Subcutaneous adipose tissue (tissue), 4 donors: ENCODE data around the gene ATP8A2. TPM values are rescaled to one million over a fixed set of nuclear protein-coding genes. Genes with fewer than 3 reads are reported as not detected.

Source experiments
- CTCF ChIP-seq: fragments of 450-650 bp; IDR thresholded peaks from one replicate; pipeline ENCODE4 v1.5.1; 2016; ENCODE audit warnings: low read depth, mild to moderate bottlenecking, control low read depth, antibody characterized with exemption, moderate library complexity
- total RNA-seq, 4 donors: library from RNA; depleted of rRNA; stranded (reverse); fragments of >200 nt; gene quantifications; one replicate each; pipeline ENCODE4 v1.1.0, GENCODE V29; 2016

ATP8A2 gene
- total RNA-seq, 4 donors from 2014 or later = under 0.01 to 0.17 TPM; not detected in 2

DNA sequence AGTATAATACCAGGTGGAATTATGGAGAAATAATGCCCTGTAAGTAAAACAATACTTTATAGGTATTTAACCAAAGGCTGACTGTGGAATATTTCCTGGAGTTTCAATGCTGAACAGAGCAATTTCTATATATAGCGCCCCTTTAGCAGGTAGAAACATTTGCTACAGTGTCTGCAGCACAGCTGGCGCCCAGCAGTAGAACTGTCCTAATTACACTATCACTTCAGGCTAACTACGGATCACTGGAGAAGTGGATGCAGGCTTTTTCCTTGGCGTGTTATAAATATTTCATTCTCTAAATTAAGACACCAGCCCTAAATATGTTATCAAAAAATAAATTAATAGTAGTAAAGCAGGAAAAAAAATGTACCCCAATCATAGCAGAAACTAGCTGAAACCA, 677.0 kb downstream of the ATP8A2 start:
- no peak for TF ChIP-seq CTCF

- TF ChIP-seq CTCF = no peak
Observed at GRCh38 chr13:26050568-26051230, 678.9 kb downstream of the ATP8A2 start.

DNA sequence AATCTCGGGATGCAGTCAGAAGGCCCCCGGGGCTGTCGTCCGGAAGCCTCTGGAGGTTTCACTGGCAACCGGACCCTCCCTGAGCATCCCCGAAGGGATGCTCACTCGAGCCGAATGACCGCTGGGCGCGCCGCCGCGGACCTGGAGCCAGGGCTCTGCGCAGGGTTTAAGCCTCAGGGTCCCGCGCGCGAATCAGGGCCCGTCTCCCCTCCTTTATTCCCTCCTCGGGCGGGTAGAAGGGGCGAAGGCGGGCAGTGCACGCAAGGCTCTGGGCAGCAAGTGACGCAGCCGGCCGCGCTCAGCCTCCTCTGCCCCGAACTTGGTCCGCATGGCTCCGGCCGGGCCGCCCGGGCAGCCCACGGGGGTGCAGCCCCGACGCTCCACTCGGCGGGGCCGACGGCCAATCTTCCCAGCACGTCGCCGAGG, 679.5 kb downstream of the ATP8A2 start:
- TF ChIP-seq CTCF = no peak

DNA sequence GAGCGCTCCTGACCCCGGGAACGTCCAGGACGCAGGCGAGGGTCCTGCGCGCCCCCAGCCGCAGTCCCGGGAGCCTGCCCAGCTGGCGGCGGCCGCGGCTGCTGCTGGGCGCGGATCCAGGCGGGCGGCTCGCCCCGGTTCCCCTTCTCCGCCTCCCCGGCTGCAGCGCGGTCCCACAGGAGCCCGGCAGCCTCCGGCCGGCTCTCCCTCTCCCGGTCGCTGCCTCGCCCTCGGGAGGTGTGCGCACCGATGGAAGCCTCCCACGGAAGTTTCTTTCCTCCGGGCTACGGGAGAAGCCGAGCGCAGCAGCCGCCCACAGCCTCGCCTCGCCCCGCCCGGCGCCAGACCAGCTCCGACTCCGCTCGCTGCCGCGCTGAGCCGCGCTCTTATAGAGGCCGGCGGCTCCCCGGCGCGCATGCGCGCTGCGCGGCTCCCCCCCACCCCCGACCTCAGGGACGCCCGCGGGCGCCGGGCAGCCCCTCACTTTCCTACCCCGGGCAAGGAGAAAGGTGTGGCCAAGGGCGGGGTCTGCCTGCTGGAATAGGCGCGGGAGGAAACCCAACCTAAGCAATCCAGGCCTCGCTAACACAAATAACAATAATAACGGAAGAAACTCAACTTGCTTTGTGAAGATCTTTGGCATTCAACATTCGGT, 680.0 kb downstream of the ATP8A2 start, which contains the start of gene SHISA2:
SHISA2 (minus strand) TSS at position 360 of the 655 bp plus-strand sequence. CDS start 1,041 bp downstream, outside the sequence.
- no peak for TF ChIP-seq CTCF

DNA sequence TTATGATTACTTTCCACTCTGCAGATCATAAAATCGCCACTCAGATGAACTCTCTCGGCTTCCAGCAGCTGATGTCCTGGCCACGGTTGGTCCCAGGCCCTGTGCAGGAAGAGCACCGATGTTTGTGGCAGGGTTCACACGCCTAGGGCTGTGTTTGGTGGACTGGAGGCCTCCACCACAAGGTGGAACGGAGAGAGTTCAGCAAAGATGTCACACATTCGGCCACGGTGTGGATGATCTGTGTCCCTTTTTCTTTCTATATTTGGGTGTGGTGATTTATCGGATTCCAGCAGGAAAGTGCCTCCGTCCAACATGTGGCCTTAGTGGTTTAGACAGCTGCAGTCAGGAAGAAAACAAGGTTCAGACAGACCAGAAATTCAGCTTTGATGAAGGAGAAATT, 680.6 kb downstream of the ATP8A2 start:
- TF ChIP-seq CTCF = no peak

- TF ChIP-seq CTCF = no peak
Observed at GRCh38 chr13:26053418-26053980, 681.7 kb downstream of the ATP8A2 start.

GRCh38 chr13:26054896-26055295, 683.1 kb downstream of the ATP8A2 start:
- no peak for TF ChIP-seq CTCF
